ENCODE data around the gene SPTLC2.
"Not testable (repeated sequence)": the region's sequence is repeated elsewhere in the genome, so short reads cannot be mapped to it uniquely, and the experiment has no call there.

SPTLC2 gene

GRCh38 chr14:77557391-77557790 lies 59.0 kb downstream of the SPTLC2 start:
- CTCF ChIA-PET: no interaction called here
- DNase-seq (ENCODE audit: extremely low spot score): no peak
- no peak for TF ChIP-seq CTCF (IDR thresholded peaks at IDR 0.05; ENCODE audit: control extremely low read depth, extremely low read depth, low read depth, missing control alignments)
- POLR2A ChIA-PET: no interaction called here

DNA sequence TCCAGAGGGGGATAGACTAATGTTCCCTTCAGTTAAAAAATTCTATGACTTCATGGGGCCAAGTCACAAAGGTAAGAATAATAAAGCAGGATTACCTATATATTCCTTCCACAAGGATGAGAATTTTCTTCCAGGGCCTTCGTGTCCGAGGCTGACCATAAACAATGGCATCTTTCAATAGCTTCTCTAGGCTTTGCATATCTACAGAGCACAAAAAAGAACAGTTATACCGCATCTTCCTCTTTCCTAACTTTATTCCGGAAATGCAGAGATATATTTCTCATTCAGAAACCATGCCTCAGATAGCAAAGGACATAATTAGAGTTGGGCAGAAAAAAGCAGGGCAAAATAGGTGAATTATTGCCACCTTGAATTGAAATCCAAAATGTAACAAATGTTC lies 59.5 kb downstream of the SPTLC2 start:
- TF ChIP-seq CTCF (IDR thresholded peaks at IDR 0.05; ENCODE audit: control extremely low read depth, extremely low read depth, low read depth, missing control alignments): no peak
- CTCF ChIA-PET: no interaction called here
- no peak for DNase-seq (ENCODE audit: extremely low spot score)
- POLR2A ChIA-PET: no interaction called here

DNA sequence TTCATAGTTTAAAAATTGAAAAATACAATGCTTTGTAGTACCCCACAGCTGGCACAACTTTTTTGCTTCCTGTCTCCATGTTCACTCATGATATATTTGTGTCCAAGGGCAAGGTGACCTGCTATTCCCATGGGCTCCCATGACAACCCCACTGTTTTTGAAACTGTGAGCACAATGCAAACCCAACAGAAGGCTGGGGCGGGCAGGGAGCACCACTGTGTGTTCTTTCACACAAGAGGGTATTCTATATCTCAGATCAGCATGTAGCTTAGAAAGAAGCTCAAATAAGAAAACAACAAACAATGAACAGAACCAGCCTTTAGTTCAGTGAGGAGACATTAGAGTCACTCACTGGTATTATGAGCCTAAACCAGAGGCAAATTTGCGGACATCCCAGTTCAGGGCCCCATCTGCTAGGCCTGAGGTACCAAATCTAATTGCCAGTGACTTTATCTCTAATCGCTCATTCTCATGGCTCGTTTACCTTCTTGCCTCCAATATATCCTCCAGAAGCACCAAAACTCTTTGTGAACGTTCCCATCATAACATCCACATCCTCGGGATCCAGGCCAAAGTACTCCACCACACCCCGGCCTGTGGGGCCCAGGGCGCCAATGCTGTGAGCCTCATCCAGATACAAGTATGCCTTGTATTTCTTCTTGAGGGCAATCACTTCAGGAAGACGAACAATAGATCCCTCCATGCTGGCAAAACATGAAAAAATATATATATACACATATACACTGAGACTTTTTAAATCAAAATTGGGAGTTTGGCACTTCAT lies 61.4 kb downstream of the SPTLC2 start:
- POLR2A ChIA-PET: no interaction called here
- CTCF ChIA-PET: interaction anchor here (1.0 kb wide), 1 partner anchor 10 kb away, joined by 3 read pairs; no protein-coding TSS in a partner anchor
- TF ChIP-seq CTCF (IDR thresholded peaks at IDR 0.05; ENCODE audit: control extremely low read depth, extremely low read depth, low read depth, missing control alignments): no peak
- no peak for DNase-seq (ENCODE audit: extremely low spot score)

- POLR2A ChIA-PET: no interaction called here
- no peak for DNase-seq (ENCODE audit: extremely low spot score)
- CTCF ChIA-PET: interaction anchor here (0.8 to 5.8 kb wide), 3 partner anchors 11 to 95 kb away, joined by 3 to 61 read pairs (median 3); partner anchors contain the start of genes AHSA1 and VIPAS39
These were observed 62.2 kb downstream of the SPTLC2 start for GRCh38 chr14:77554207-77554606.

DNA sequence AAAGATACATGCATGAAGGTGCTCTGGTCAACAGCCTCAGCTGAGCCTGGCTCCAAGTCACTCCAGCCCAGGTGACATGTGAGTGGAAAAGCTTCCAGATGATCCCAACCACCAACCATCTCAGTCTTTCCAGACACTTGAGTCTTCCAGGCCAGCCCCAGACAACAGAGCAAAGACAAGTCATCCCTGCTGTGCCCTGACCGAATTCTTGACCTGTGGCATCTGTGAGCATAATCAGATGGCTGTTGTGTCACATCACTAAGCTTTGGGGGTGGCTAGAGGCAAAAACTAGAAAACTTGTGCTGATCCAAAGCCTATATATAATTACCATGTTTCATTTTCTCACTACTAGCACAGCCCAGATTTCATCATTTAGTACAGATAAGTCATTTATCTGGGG lies 67.0 kb downstream of the SPTLC2 start:
- DNase-seq (ENCODE audit: extremely low spot score): no peak
- no peak for TF ChIP-seq CTCF (IDR thresholded peaks at IDR 0.05; ENCODE audit: control extremely low read depth, extremely low read depth, low read depth, missing control alignments)
- CTCF ChIA-PET: interaction anchor here (1.0 to 5.8 kb wide), 6 partner anchors 10 to 247 kb away, joined by 4 to 61 read pairs (median 6); partner anchors contain the start of genes AHSA1 and VIPAS39
- POLR2A ChIA-PET: no interaction called here

More at GRCh38 chr14:77554207-77554606, 62.2 kb downstream of the SPTLC2 start:
- TF ChIP-seq CTCF (IDR thresholded peaks at IDR 0.05; ENCODE audit: control extremely low read depth, extremely low read depth, low read depth, missing control alignments): no peak

DNA sequence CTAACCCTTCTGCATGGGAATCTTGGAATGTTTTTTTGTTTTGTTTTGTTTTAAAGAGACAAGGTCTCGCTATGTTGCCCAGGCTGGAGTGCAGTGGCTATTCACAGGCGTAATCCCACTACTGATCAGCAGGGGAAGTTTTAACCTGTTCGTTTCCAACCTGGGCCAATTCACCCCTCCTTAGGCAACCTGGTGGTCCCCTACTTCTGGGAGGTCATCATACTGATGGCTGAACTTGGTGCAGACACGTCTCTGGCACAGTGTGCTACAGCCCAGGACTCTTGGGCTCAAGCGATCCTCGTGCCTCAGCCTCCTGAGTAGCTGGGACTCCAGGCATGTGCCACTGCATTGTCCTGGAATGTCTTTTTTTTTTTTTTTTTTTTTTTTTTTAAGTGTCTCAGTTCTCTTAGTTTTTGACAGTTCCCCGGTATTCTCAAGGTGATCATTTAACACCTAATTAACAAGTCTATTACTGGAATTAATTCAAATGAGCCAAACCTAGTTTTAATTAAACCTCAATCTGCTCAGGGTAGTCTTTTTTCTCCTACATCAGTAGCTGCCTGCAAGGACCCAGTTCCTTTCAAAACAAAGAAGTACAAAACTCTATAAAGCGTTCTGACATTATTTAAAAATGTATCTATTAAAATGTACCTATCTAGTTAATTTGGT lies 68.8 kb downstream of the SPTLC2 start:
- no peak for DNase-seq (ENCODE audit: extremely low spot score)
- TF ChIP-seq CTCF (IDR thresholded peaks at IDR 0.05; ENCODE audit: control extremely low read depth, extremely low read depth, low read depth, missing control alignments): no peak
- CTCF ChIA-PET: interaction anchor here (0.9 to 1.0 kb wide), 2 partner anchors 8 to 10 kb away, joined by 3 read pairs; no protein-coding TSS in a partner anchor
- POLR2A ChIA-PET: no interaction called here

- POLR2A ChIA-PET; DNase-seq (ENCODE audit: extremely low spot score): not testable (repeated sequence)
- CTCF ChIA-PET: interaction anchor here (0.9 to 1.9 kb wide), 4 partner anchors 17 to 244 kb away, joined by 3 to 8 read pairs (median 3); no protein-coding TSS in a partner anchor
These were observed 71.3 kb downstream of the SPTLC2 start for GRCh38 chr14:77545171-77545570.
